Thoracic aorta (tissue), 2 donors: ENCODE measurements around the gene CROCC. TPM values are rescaled to one million over a fixed set of nuclear protein-coding genes. Genes with fewer than 3 reads are reported as not detected.

Source experiments
- ATAC-seq: fragments of 150-250 bp; one replicate; pipeline ENCODE4 v1.8.0; 2017; ENCODE audit warnings: low read depth; ENCODE audit not compliant: insufficient number of reproducible peaks, low FRiP score
- DNase-seq: peaks from one replicate; pipeline ENCODE4 v3.0.0-alpha.2; 2020; ENCODE audit warnings: low spot score
- H3K27ac ChIP-seq, 2 donors: fragments of 200-600 bp; sonication (generic); 1 replicate in 1 of 2; 2 replicates in 1 of 2; pipeline ENCODE4 v1.5.1; 2016; ENCODE audit warnings: mild to moderate bottlenecking in 2 of 2, moderate library complexity in 2 of 2
- H3K27me3 ChIP-seq: fragments of 200-600 bp; sonication (generic); replicated peaks from 2 replicates; pipeline ENCODE4 v1.6.0; 2016; ENCODE audit warnings: mild to moderate bottlenecking; ENCODE audit not compliant: insufficient read depth
- H3K36me3 ChIP-seq: fragments of 200-600 bp; sonication (generic); one replicate; pipeline ENCODE4 v1.5.1; 2016
- H3K4me1 ChIP-seq, 2 donors: fragments of 200-600 bp; sonication (generic); 1 replicate in 1 of 2; 2 replicates in 1 of 2; pipeline versions ENCODE4 v1.5.1 to v1.6.0; 2016; ENCODE audit warnings: low read depth in 2 of 2, mild to moderate bottlenecking in 1 of 2; ENCODE audit not compliant: control insufficient read depth in 1 of 2
- H3K4me3 ChIP-seq: fragments of 200-600 bp; sonication (generic); 2 replicates; pipeline ENCODE4 v1.5.1; 2016; ENCODE audit warnings: mild to moderate bottlenecking
- H3K9me3 ChIP-seq: fragments of 200-600 bp; sonication (generic); 2 replicates; pipeline ENCODE4 v1.5.1; 2016
- CTCF ChIP-seq: fragments of 200-600 bp; sonication (generic); IDR thresholded peaks from one replicate; pipeline ENCODE4 v1.5.1; 2019; ENCODE audit warnings: antibody characterized with exemption
- total RNA-seq, 2 donors: library from RNA; depleted of rRNA; stranded (reverse); fragments of >200 nt; gene quantifications; one replicate each; pipeline versions ENCODE4 v1.1.0 to v1.2.3, GENCODE V29; 2016

The CROCC gene
- total RNA-seq, 2 donors from 2014 or later: 49.7 to 56.2 TPM

DNA sequence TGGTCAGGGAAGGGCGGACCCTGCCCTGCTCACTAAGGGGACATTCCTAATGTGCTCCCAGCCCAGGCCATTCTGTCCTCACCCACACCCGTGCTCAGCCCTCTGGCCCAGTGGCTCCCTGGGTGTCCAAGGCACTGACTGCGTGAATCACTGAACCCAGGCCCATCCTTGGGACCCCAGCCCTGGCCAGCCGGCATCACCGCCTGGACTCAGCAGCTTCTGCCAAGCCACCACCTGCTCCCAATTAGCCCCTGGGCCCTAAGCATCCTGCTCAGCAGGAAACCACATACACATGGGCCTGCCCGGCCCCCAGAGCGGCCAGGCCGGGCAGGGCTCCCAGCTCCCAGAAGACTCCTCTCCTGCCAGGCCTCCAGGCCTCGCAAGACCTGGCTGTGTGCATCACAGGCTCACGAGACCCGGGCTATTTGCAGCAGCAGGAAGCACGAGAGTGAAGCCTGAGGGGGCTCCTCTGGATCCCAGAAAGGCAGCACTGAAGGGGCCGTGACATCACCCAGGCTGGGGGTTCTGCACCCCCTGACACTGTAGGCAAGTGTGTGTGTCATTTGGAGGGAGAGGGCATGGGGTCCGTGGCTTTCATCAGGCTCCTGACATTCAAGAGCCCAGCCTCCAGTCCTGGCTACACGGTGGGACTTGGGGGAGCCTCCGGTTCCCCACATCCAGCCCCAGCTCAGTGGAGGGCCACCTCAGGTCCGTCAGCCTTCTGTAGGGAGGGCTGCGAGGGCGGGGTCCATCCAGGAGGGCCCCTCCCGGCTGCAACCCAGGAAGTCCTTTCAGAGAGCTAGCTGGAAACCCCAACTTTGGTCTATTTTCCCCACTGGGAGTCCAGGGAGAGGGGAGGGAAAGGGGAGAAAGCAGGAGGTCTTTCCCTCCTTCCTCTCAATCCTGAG is 57.1 kb downstream of the CROCC start:
- TF ChIP-seq CTCF: no peak
- no peaks in the 10 kb centered on the region for H3K36me3 ChIP-seq
- H3K27ac ChIP-seq: peak overlapping the region; percentile 94 to 95
- H3K4me3 ChIP-seq: peak overlapping the region; percentile 82
- DNase-seq (no peak), ATAC-seq (peak; percentile 53)
- peaks cover 4 to 51% of the 10 kb centered on the region in 2 donors for H3K4me1 ChIP-seq
- H3K9me3 ChIP-seq: no peaks in the 10 kb centered on the region
- H3K27me3 ChIP-seq: no peaks in the 10 kb centered on the region

DNA sequence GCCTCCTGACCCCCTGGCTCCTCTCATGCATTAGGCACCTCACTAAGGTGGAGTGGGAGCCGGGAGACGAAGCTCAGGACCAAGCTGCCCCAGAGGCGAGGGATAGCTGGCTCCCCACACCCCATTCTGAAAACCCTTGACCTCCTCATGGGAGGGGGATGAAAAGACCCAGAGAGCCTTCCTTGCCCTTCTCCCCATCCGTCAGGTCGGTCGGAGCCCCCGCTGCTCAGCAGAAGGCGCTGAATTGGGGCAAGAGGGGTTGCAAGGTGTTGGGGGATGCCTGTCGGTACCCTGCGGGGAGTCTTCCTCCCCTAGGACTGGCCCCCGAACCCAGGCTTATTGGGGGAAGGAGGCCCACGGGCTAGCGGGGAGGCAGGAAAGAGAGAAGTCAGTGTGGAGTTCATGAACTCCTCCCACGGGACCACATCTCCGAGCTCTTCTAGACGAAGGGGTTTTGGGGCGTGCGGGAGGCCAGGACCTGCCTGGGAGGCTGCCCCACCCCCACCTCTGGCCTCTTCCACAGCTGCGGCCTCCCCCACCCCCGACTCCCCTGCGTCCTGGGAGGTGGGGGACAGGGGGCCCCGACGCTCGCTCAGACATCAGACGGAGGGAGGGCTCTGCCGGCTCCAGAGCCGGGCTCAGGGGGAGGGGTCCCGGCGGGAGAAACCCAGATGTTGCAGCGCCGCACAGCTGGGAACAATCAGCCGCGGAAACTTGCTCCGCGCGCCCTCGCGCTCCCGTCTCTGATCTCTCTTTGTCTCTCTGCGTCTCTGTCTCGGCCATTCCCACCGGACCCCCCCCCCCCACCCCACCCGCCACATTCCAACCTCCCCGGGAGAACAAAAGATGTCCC is 58.0 kb downstream of the CROCC start:
- peaks cover 4 to 58% of the 10 kb centered on the region in 2 donors for H3K4me1 ChIP-seq
- DNase-seq: no peak
- H3K9me3 ChIP-seq: no peaks in the 10 kb centered on the region
- peak overlapping the region; percentile 94 to 95 for H3K27ac ChIP-seq
- no peak for TF ChIP-seq CTCF
- peak overlapping the region; percentile 82 for H3K4me3 ChIP-seq
- no peaks in the 10 kb centered on the region for H3K36me3 ChIP-seq
- H3K27me3 ChIP-seq: no peaks in the 10 kb centered on the region
- ATAC-seq: no peak

GRCh38 chr1:16980473-16981268 is 58.9 kb downstream of the CROCC start, which contains the start of gene MFAP2:
Gene MFAP2, minus strand, starts transcription at chr1:16980620. Its CDS starts 2,347 bp downstream, at chr1:16978273.
- DNase-seq (no peak), ATAC-seq (no peak)
- no peaks in the 10 kb centered on the region for H3K27me3 ChIP-seq
- H3K4me3 ChIP-seq: peak within 1 kb of the TSS; percentile 82
- H3K27ac ChIP-seq: peak within 1 kb of the TSS; percentile 94 to 95
- no peaks in the 10 kb centered on the region for H3K9me3 ChIP-seq
- no peak for TF ChIP-seq CTCF
- H3K36me3 ChIP-seq: no peaks in the 10 kb centered on the region
- peaks cover 4 to 50% of the 10 kb centered on the region in 2 donors for H3K4me1 ChIP-seq

- peaks cover under 1% of the 10 kb centered on the region for H3K36me3 ChIP-seq
- no peaks in the 10 kb centered on the region for H3K27me3 ChIP-seq
- DNase-seq: no peak
- H3K4me3 ChIP-seq: no peak overlapping the region
- no peak for TF ChIP-seq CTCF
- peaks cover 4 to 43% of the 10 kb centered on the region in 2 donors for H3K4me1 ChIP-seq
- no peaks in the 10 kb centered on the region for H3K9me3 ChIP-seq
- H3K27ac ChIP-seq: peak overlapping the region; percentile 68 to 94
- no peak for ATAC-seq
Observed at GRCh38 chr1:16981269-16981849, 59.6 kb downstream of the CROCC start.
